ENCODE data around the gene CYTH1. TPM values are rescaled to one million over a fixed set of nuclear protein-coding genes. Genes with fewer than 3 reads are reported as not detected.

The CYTH1 gene
- polyA plus RNA-seq, 2 of the 4 experiments (the other 2 are of a cell fraction): 38.5 to 46.2 TPM

GRCh38 chr17:78732354-78732753, 49.7 kb downstream of the CYTH1 start (continued):
- TF ChIP-seq, protein P1, sequence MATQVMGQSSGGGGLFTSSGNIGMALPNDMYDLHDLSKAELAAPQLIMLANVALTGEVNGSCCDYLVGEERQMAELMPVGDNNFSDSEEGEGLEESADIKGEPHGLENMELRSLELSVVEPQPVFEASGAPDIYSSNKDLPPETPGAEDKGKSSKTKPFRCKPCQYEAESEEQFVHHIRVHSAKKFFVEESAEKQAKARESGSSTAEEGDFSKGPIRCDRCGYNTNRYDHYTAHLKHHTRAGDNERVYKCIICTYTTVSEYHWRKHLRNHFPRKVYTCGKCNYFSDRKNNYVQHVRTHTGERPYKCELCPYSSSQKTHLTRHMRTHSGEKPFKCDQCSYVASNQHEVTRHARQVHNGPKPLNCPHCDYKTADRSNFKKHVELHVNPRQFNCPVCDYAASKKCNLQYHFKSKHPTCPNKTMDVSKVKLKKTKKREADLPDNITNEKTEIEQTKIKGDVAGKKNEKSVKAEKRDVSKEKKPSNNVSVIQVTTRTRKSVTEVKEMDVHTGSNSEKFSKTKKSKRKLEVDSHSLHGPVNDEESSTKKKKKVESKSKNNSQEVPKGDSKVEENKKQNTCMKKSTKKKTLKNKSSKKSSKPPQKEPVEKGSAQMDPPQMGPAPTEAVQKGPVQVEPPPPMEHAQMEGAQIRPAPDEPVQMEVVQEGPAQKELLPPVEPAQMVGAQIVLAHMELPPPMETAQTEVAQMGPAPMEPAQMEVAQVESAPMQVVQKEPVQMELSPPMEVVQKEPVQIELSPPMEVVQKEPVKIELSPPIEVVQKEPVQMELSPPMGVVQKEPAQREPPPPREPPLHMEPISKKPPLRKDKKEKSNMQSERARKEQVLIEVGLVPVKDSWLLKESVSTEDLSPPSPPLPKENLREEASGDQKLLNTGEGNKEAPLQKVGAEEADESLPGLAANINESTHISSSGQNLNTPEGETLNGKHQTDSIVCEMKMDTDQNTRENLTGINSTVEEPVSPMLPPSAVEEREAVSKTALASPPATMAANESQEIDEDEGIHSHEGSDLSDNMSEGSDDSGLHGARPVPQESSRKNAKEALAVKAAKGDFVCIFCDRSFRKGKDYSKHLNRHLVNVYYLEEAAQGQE (IDR thresholded peaks at IDR 0.05): no peak
- TF ChIP-seq RNF2 (IDR thresholded peaks at IDR 0.05; ENCODE audit: borderline replicate concordance, low read depth): no peak

- no peaks in the 10 kb centered on the region for H3K9me3 ChIP-seq
- 86% methylated on average over 5 of the region's 5 CpGs for WGBS (ENCODE audit: missing lambda C conversion rate)
- peaks cover 15% of the 10 kb centered on the region for H3K4me1 ChIP-seq
- no peak for FAIRE-seq
- ChIA-PET POLR2A (no interaction called here), CTCF (interaction anchor here (0.8 to 1.3 kb wide), 2 partner anchors 14 to 15 kb away, joined by 3 to 4 read pairs; no protein-coding TSS in a partner anchor)
- no peak for DNase-seq (ENCODE audit: low read depth in 1 of 2, low spot score in 1 of 2)
- H3K27ac ChIP-seq: no peak overlapping the region
- no peak for ATAC-seq
- no peak for TF ChIP-seq CBX2 (IDR thresholded peaks at IDR 0.05; ENCODE audit: borderline replicate concordance, low read depth)
- TF ChIP-seq POLR2A (IDR thresholded peaks at IDR 0.05; ENCODE audit: low read length): no peak
- TF ChIP-seq HOXB13 (CRISPR knock-in tag; IDR thresholded peaks at IDR 0.05; ENCODE audit: low read depth): no peak
- TF ChIP-seq, protein P2, sequence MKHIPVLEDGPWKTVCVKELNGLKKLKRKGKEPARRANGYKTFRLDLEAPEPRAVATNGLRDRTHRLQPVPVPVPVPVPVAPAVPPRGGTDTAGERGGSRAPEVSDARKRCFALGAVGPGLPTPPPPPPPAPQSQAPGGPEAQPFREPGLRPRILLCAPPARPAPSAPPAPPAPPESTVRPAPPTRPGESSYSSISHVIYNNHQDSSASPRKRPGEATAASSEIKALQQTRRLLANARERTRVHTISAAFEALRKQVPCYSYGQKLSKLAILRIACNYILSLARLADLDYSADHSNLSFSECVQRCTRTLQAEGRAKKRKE (CRISPR knock-in tag; IDR thresholded peaks at IDR 0.05; ENCODE audit: low read depth): no peak
- TF ChIP-seq GATA3 (IDR thresholded peaks at IDR 0.05; ENCODE audit: borderline replicate concordance): no peak
- TF ChIP-seq, protein P3, sequence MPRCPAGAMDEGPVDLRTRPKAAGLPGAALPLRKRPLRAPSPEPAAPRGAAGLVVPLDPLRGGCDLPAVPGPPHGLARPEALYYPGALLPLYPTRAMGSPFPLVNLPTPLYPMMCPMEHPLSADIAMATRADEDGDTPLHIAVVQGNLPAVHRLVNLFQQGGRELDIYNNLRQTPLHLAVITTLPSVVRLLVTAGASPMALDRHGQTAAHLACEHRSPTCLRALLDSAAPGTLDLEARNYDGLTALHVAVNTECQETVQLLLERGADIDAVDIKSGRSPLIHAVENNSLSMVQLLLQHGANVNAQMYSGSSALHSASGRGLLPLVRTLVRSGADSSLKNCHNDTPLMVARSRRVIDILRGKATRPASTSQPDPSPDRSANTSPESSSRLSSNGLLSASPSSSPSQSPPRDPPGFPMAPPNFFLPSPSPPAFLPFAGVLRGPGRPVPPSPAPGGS (IDR thresholded peaks at IDR 0.05): no peak
- TF ChIP-seq NFE2L2 (conservative IDR thresholded peaks at IDR 0.05; ENCODE audit: low read length): no peak
- TF ChIP-seq, protein P4, sequence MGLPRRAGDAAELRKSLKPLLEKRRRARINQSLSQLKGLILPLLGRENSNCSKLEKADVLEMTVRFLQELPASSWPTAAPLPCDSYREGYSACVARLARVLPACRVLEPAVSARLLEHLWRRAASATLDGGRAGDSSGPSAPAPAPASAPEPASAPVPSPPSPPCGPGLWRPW (IDR thresholded peaks at IDR 0.05): no peak
- no peak overlapping the region for H3K4me3 ChIP-seq
- no peak overlapping the region for H3K4me2 ChIP-seq
These were observed 50.2 kb downstream of the CYTH1 start for GRCh38 chr17:78731904-78732303.

GRCh38 chr17:78729641-78730040, 52.4 kb downstream of the CYTH1 start:
- TF ChIP-seq HOXA7 (CRISPR knock-in tag; IDR thresholded peaks at IDR 0.05): no peak
- no peak for TF ChIP-seq CBX2 (IDR thresholded peaks at IDR 0.05; ENCODE audit: borderline replicate concordance, low read depth)
- TF ChIP-seq E2F6 (IDR thresholded peaks at IDR 0.05; ENCODE audit: borderline replicate concordance, low read depth): no peak
- TF ChIP-seq ZC3H11A (IDR thresholded peaks at IDR 0.05): no peak
- no peak for TF ChIP-seq ZNF302 (CRISPR knock-in tag; IDR thresholded peaks at IDR 0.05)
- no peak for TF ChIP-seq JUN (IDR thresholded peaks at IDR 0.05)
- TF ChIP-seq RFX5 (IDR thresholded peaks at IDR 0.05): no peak
- TF ChIP-seq SMC3 (IDR thresholded peaks at IDR 0.05): no peak
- TF ChIP-seq TFCP2L1 (CRISPR knock-in tag; IDR thresholded peaks at IDR 0.05): no peak
- TF ChIP-seq EP300 (IDR thresholded peaks at IDR 0.05): no peak
- no peak for TF ChIP-seq POLR2AphosphoS2 (conservative IDR thresholded peaks at IDR 0.05; ENCODE audit: low read length)
- no peak for TF ChIP-seq CBX8 (IDR thresholded peaks at IDR 0.05)
- TF ChIP-seq ESRRA (IDR thresholded peaks at IDR 0.05; ENCODE audit: borderline replicate concordance, low read length): no peak
- TF ChIP-seq NPAS2 (CRISPR knock-in tag; IDR thresholded peaks at IDR 0.05; ENCODE audit: borderline replicate concordance): no peak
- no peak for FAIRE-seq
- POLR2A ChIA-PET: no interaction called here
- H3K4me3 ChIP-seq: no peak overlapping the region
- no peak for DNase-seq (ENCODE audit: low read depth in 1 of 2, low spot score in 1 of 2)
- WGBS (ENCODE audit: missing lambda C conversion rate): 84% methylated on average over 1 of the region's 1 CpG
- no peak overlapping the region for H3K27ac ChIP-seq
- ATAC-seq: no peak
- peaks cover 9% of the 10 kb centered on the region for H3K4me1 ChIP-seq
- H3K9me3 ChIP-seq: no peaks in the 10 kb centered on the region
- CTCF ChIA-PET: interaction anchor here (0.6 to 1.8 kb wide), 4 partner anchors 12 to 285 kb away, joined by 3 to 6 read pairs (median 4); no protein-coding TSS in a partner anchor
- H3K4me2 ChIP-seq: no peak overlapping the region
